Activated CD4-positive, alpha-beta memory T cell treated with anti-CD3 and anti-CD28 coated beads, Interleukin-2, amount 10 ng/mL, durations not matched to agents 7 days and 5 days (primary cell): Measurements from ENCODE around the gene CTSG. TPM values are rescaled to one million over a fixed set of nuclear protein-coding genes. Genes with fewer than 3 reads are reported as not detected.

ENCODE experiments used
- CTCF ChIA-PET: fragments of 350-600 bp; sonication (Branson Sonifier 250); formaldehyde crosslinking; loops from one replicate; lab custom pipeline; 2021; ENCODE audit warnings: antibody characterized with exemption, inconsistent platforms; lab: Charles Lee
- POLR2A ChIA-PET: fragments of 350-600 bp; sonication (Branson Sonifier 250); formaldehyde crosslinking; loops from one replicate; lab custom pipeline; 2021; ENCODE audit warnings: antibody characterized with exemption; lab: Charles Lee
- DNase-seq: peaks from one replicate; pipeline ENCODE4 v3.0.0-alpha.2; 2020
- H3K27ac Mint-ChIP-seq: one replicate; pipeline ENCODE4 v1.8.0; 2021; ENCODE audit warnings: mild to moderate bottlenecking, mixed read lengths
- H3K27me3 Mint-ChIP-seq: one replicate; pipeline ENCODE4 v1.8.0; 2021; ENCODE audit warnings: mixed read lengths
- H3K36me3 Mint-ChIP-seq: one replicate; pipeline ENCODE4 v1.8.0; 2021; ENCODE audit warnings: low read depth, mixed read lengths
- H3K4me1 Mint-ChIP-seq: one replicate; pipeline ENCODE4 v1.8.0; 2021; ENCODE audit warnings: mixed read lengths
- H3K4me3 Mint-ChIP-seq: one replicate; pipeline ENCODE4 v1.8.0; 2021; ENCODE audit warnings: mild to moderate bottlenecking, mixed read lengths
- H3K9me3 Mint-ChIP-seq: one replicate; pipeline ENCODE4 v1.8.0; 2021; ENCODE audit warnings: mixed read lengths
- total RNA-seq, 2 experiments: library from RNA; stranded (reverse); gene quantifications; one replicate each; pipeline ENCODE4 v1.2.3, GENCODE V29; 2021

Gene CTSG
- total RNA-seq = 1 to 10 TPM in 1 of 2 experiments, under 1 TPM in 1; 0.93 to 1.1 TPM

GRCh38 chr14:24576182-24576581, at the start of gene CTSG:
Gene CTSG, minus strand, starts transcription at chr14:24576250. Its CDS starts 27 bp downstream, at chr14:24576223.
- Mint-ChIP-seq H3K9me3 (no peaks in the 10 kb centered on the region), H3K36me3 (no peaks in the 10 kb centered on the region), H3K4me1 (peaks cover 9% of the 10 kb centered on the region), H3K27ac (no peak within 1 kb of the TSS), H3K27me3 (peaks cover 11% of the 10 kb centered on the region), H3K4me3 (no peak within 1 kb of the TSS)
- POLR2A ChIA-PET = no interaction called here
- CTCF ChIA-PET = no interaction called here
- DNase-seq = no peak

GRCh38 chr14:24613747-24614146, 37.7 kb upstream of the CTSG start:
- ChIA-PET CTCF (no interaction called here), POLR2A (interaction anchor here (1.1 kb wide), 1 partner anchor 60 kb away, joined by 4 read pairs; no protein-coding TSS in a partner anchor)
- H3K27me3 Mint-ChIP-seq = peaks cover 6% of the 10 kb centered on the region
- no peak for DNase-seq
- peaks cover 34% of the 10 kb centered on the region for H3K4me1 Mint-ChIP-seq
- H3K27ac Mint-ChIP-seq = no peak overlapping the region
- H3K4me3 Mint-ChIP-seq = no peak overlapping the region
- H3K9me3 Mint-ChIP-seq = no peaks in the 10 kb centered on the region
- no peaks in the 10 kb centered on the region for H3K36me3 Mint-ChIP-seq

GRCh38 chr14:24613241-24613640, 37.2 kb upstream of the CTSG start:
- ChIA-PET CTCF (interaction anchor here (0.9 kb wide), 1 partner anchor 20 kb away, joined by 4 read pairs; the partner anchor contains the start of gene GZMB), POLR2A (interaction anchor here (1.1 kb wide), 1 partner anchor 60 kb away, joined by 4 read pairs; no protein-coding TSS in a partner anchor)
- Mint-ChIP-seq H3K4me3 (no peak overlapping the region), H3K9me3 (no peaks in the 10 kb centered on the region), H3K27ac (no peak overlapping the region), H3K4me1 (peaks cover 39% of the 10 kb centered on the region), H3K27me3 (peaks cover 6% of the 10 kb centered on the region), H3K36me3 (no peaks in the 10 kb centered on the region)
- no peak for DNase-seq

- CTCF ChIA-PET = interaction anchor here (0.9 to 1.3 kb wide), 2 partner anchors 21 to 98 kb away, joined by 4 read pairs; partner anchors contain the start of gene GZMB
- POLR2A ChIA-PET = no interaction called here
- Mint-ChIP-seq H3K27me3 (peaks cover 6% of the 10 kb centered on the region), H3K4me1 (peaks cover 48% of the 10 kb centered on the region), H3K27ac (no peak overlapping the region), H3K4me3 (no peak overlapping the region), H3K9me3 (no peaks in the 10 kb centered on the region), H3K36me3 (no peaks in the 10 kb centered on the region)
- no peak for DNase-seq
Observed at GRCh38 chr14:24612196-24612595, 36.1 kb upstream of the CTSG start.

- H3K4me3 Mint-ChIP-seq = peak within 1 kb of the TSS; percentile 5
- no peak for DNase-seq
- H3K36me3 Mint-ChIP-seq = no peaks in the 10 kb centered on the region
- H3K4me1 Mint-ChIP-seq = peaks cover 68% of the 10 kb centered on the region
- ChIA-PET POLR2A (interaction anchor here (0.7 to 2.3 kb wide), 6 partner anchors 21 to 104 kb away, joined by 3 to 10 read pairs (median 4); partner anchors contain the start of gene GZMB), CTCF (interaction anchor here (0.9 to 3.1 kb wide), 6 partner anchors 14 to 100 kb away, joined by 3 to 12 read pairs (median 8); partner anchors contain the start of gene GZMB)
- H3K9me3 Mint-ChIP-seq = no peaks in the 10 kb centered on the region
- peaks cover 2% of the 10 kb centered on the region for H3K27me3 Mint-ChIP-seq
- H3K27ac Mint-ChIP-seq = peak within 1 kb of the TSS; percentile 57
Observed at GRCh38 chr14:24609655-24610344, 33.8 kb upstream of the CTSG start, which contains the start of gene GZMH. Gene GZMH, minus strand, starts transcription at chr14:24609685. Its CDS starts 72 bp downstream, at chr14:24609613.

- Mint-ChIP-seq H3K27me3 (peaks cover 5% of the 10 kb centered on the region), H3K36me3 (no peaks in the 10 kb centered on the region), H3K4me3 (peak overlapping the region; percentile 23), H3K4me1 (peaks cover 61% of the 10 kb centered on the region), H3K9me3 (no peaks in the 10 kb centered on the region), H3K27ac (peak overlapping the region; percentile 80)
- ChIA-PET CTCF (interaction anchor here (1.1 to 3.0 kb wide), 6 partner anchors 12 to 124 kb away, joined by 3 to 57 read pairs (median 8); partner anchors contain the start of gene GZMB), POLR2A (interaction anchor here (0.8 to 2.3 kb wide), 6 partner anchors 23 to 85 kb away, joined by 3 to 10 read pairs (median 4); partner anchors contain the start of gene GZMB)
- DNase-seq = no peak
Observed at GRCh38 chr14:24607635-24608514, 31.8 kb upstream of the CTSG start.

GRCh38 chr14:24607081-24607480, 31.0 kb upstream of the CTSG start:
- H3K36me3 Mint-ChIP-seq = no peaks in the 10 kb centered on the region
- CTCF ChIA-PET = interaction anchor here (1.1 to 3.0 kb wide), 7 partner anchors 9 to 123 kb away, joined by 3 to 57 read pairs (median 11); partner anchors contain the start of gene GZMB
- H3K4me3 Mint-ChIP-seq = peak overlapping the region; percentile 56
- H3K27me3 Mint-ChIP-seq = peaks cover 5% of the 10 kb centered on the region
- H3K27ac Mint-ChIP-seq = peak overlapping the region; percentile 80
- peaks cover 54% of the 10 kb centered on the region for H3K4me1 Mint-ChIP-seq
- peak; percentile 39 for DNase-seq
- no peaks in the 10 kb centered on the region for H3K9me3 Mint-ChIP-seq
- POLR2A ChIA-PET = interaction anchor here (0.9 to 2.2 kb wide), 2 partner anchors 24 to 27 kb away, joined by 3 to 5 read pairs; partner anchors contain the start of gene GZMB

- Mint-ChIP-seq H3K27me3 (peaks cover 4% of the 10 kb centered on the region), H3K9me3 (no peaks in the 10 kb centered on the region), H3K36me3 (no peaks in the 10 kb centered on the region), H3K4me1 (peaks cover 51% of the 10 kb centered on the region), H3K4me3 (peak overlapping the region; percentile 65), H3K27ac (peak overlapping the region; percentile 80)
- ChIA-PET POLR2A (interaction anchor here (0.8 to 2.2 kb wide), 5 partner anchors 28 to 93 kb away, joined by 3 to 15 read pairs (median 4); partner anchors contain the start of gene GZMB), CTCF (interaction anchor here (0.8 to 3.0 kb wide), 29 partner anchors 10 to 527 kb away, joined by 3 to 57 read pairs (median 5); partner anchors contain the start of gene GZMB)
- no peak for DNase-seq
Observed at GRCh38 chr14:24606297-24606696, 30.2 kb upstream of the CTSG start.

GRCh38 chr14:24605435-24606190, 29.6 kb upstream of the CTSG start:
- Mint-ChIP-seq H3K36me3 (no peaks in the 10 kb centered on the region), H3K27ac (peak overlapping the region; percentile 80), H3K9me3 (no peaks in the 10 kb centered on the region), H3K4me1 (peaks cover 50% of the 10 kb centered on the region), H3K27me3 (peaks cover 6% of the 10 kb centered on the region), H3K4me3 (peak overlapping the region; percentile 65)
- ChIA-PET POLR2A (interaction anchor here (0.8 to 2.2 kb wide), 6 partner anchors 25 to 93 kb away, joined by 3 to 15 read pairs (median 4); partner anchors contain the start of gene GZMB), CTCF (interaction anchor here (0.8 to 3.0 kb wide), 35 partner anchors 10 to 527 kb away, joined by 3 to 57 read pairs (median 4); partner anchors contain the start of gene GZMB)
- peak; percentile 81 for DNase-seq

GRCh38 chr14:24597403-24597802, 21.4 kb upstream of the CTSG start:
- ChIA-PET POLR2A (no interaction called here), CTCF (interaction anchor here (1.3 kb wide), 1 partner anchor 82 kb away, joined by 4 read pairs; no protein-coding TSS in a partner anchor)
- DNase-seq = no peak
- Mint-ChIP-seq H3K27me3 (peaks cover 36% of the 10 kb centered on the region), H3K27ac (no peak overlapping the region), H3K36me3 (peaks cover 12% of the 10 kb centered on the region), H3K9me3 (peaks cover 8% of the 10 kb centered on the region), H3K4me3 (no peak overlapping the region), H3K4me1 (peaks cover 4% of the 10 kb centered on the region)

GRCh38 chr14:24595073-24595808, 19.2 kb upstream of the CTSG start:
- Mint-ChIP-seq H3K27ac (no peak overlapping the region), H3K27me3 (peaks cover 45% of the 10 kb centered on the region), H3K4me1 (peaks cover 4% of the 10 kb centered on the region), H3K36me3 (peaks cover 10% of the 10 kb centered on the region), H3K9me3 (peaks cover 8% of the 10 kb centered on the region), H3K4me3 (no peak overlapping the region)
- ChIA-PET POLR2A (no interaction called here), CTCF (interaction anchor here (0.9 to 2.1 kb wide), 4 partner anchors 10 to 84 kb away, joined by 3 to 6 read pairs (median 4); partner anchors contain the start of gene GZMH)
- no peak for DNase-seq
